ENCODE results near the gene SFT2D2.

The SFT2D2 gene

GRCh38 chr1:168271636-168272035 lies 45.8 kb downstream of the SFT2D2 start:
- Histone ChIP-seq H3K9me3 (no peaks in the 10 kb centered on the region), H3K27me3 (no peaks in the 10 kb centered on the region), H3K27ac (no peak overlapping the region), H3K4me3 (ENCODE audit: low read depth in 1 of 2, low read length in 1 of 2) (no peak overlapping the region), H3K36me3 (no peaks in the 10 kb centered on the region), H3K4me1 (ENCODE audit: control insufficient read depth in 1 of 2, insufficient read depth in 1 of 2, low read depth in 1 of 2, low read length in 1 of 2) (no peaks in the 10 kb centered on the region)
- no peak for TF ChIP-seq CTCF (IDR thresholded peaks at IDR 0.05)

GRCh38 chr1:168273575-168273974 lies 47.8 kb downstream of the SFT2D2 start:
- Histone ChIP-seq H3K27ac (no peak overlapping the region), H3K4me3 (ENCODE audit: low read depth in 1 of 2, low read length in 1 of 2) (no peak overlapping the region), H3K27me3 (no peaks in the 10 kb centered on the region), H3K4me1 (ENCODE audit: control insufficient read depth in 1 of 2, insufficient read depth in 1 of 2, low read depth in 1 of 2, low read length in 1 of 2) (no peaks in the 10 kb centered on the region), H3K9me3 (no peaks in the 10 kb centered on the region), H3K36me3 (no peaks in the 10 kb centered on the region)
- TF ChIP-seq CTCF (IDR thresholded peaks at IDR 0.05): no peak

- no peak for TF ChIP-seq CTCF (IDR thresholded peaks at IDR 0.05)
- H3K36me3 ChIP-seq: no peaks in the 10 kb centered on the region
- H3K27ac ChIP-seq: no peak overlapping the region
- H3K4me1 ChIP-seq (ENCODE audit: control insufficient read depth in 1 of 2, insufficient read depth in 1 of 2, low read depth in 1 of 2, low read length in 1 of 2): no peaks in the 10 kb centered on the region
- H3K27me3 ChIP-seq: no peaks in the 10 kb centered on the region
- no peaks in the 10 kb centered on the region for H3K9me3 ChIP-seq
- no peak overlapping the region for H3K4me3 ChIP-seq (ENCODE audit: low read depth in 1 of 2, low read length in 1 of 2)
Observed at GRCh38 chr1:168279253-168279652, 53.4 kb downstream of the SFT2D2 start.

- Histone ChIP-seq H3K27me3 (no peaks in the 10 kb centered on the region), H3K9me3 (no peaks in the 10 kb centered on the region), H3K27ac (no peak within 1 kb of the TSS), H3K4me1 (ENCODE audit: control insufficient read depth in 1 of 2, insufficient read depth in 1 of 2, low read depth in 1 of 2, low read length in 1 of 2) (no peaks in the 10 kb centered on the region), H3K36me3 (no peaks in the 10 kb centered on the region), H3K4me3 (ENCODE audit: low read depth in 1 of 2, low read length in 1 of 2) (no peak within 1 kb of the TSS)
- no peak for TF ChIP-seq CTCF (IDR thresholded peaks at IDR 0.05)
Observed at GRCh38 chr1:168280296-168280927, 54.6 kb downstream of the SFT2D2 start, which contains the start of gene TBX19. Gene TBX19 (plus strand): TSS chr1:168280877. CDS start chr1:168281091, 214 bp downstream.

GRCh38 chr1:168281603-168282325 lies 56.0 kb downstream of the SFT2D2 start:
- no peaks in the 10 kb centered on the region for H3K36me3 ChIP-seq
- H3K9me3 ChIP-seq: no peaks in the 10 kb centered on the region
- no peaks in the 10 kb centered on the region for H3K4me1 ChIP-seq (ENCODE audit: control insufficient read depth in 1 of 2, insufficient read depth in 1 of 2, low read depth in 1 of 2, low read length in 1 of 2)
- H3K4me3 ChIP-seq (ENCODE audit: low read depth in 1 of 2, low read length in 1 of 2): no peak overlapping the region
- no peaks in the 10 kb centered on the region for H3K27me3 ChIP-seq
- no peak for TF ChIP-seq CTCF (IDR thresholded peaks at IDR 0.05)
- H3K27ac ChIP-seq: no peak overlapping the region
